HUES64 (cell line): ENCODE data around the gene CASKIN2. TPM values are rescaled to one million over a fixed set of nuclear protein-coding genes. Genes with fewer than 3 reads are reported as not detected.

Source experiments
- H3K27ac ChIP-seq: 2 replicates; pipeline ENCODE4 v1.7.0; 2013; ENCODE audit warnings: low read depth, low read length, inconsistent platforms
- H3K27me3 ChIP-seq: 2 replicates; pipeline ENCODE4 v1.6.1; 2013; ENCODE audit warnings: mild to moderate bottlenecking, low read length; ENCODE audit not compliant: insufficient read depth
- H3K36me3 ChIP-seq: 2 replicates; pipeline ENCODE4 v1.6.1; 2013; ENCODE audit warnings: mild to moderate bottlenecking, low read length; ENCODE audit not compliant: insufficient read depth
- H3K4me1 ChIP-seq: 2 replicates; pipeline ENCODE4 v1.6.1; 2013; ENCODE audit warnings: mild to moderate bottlenecking, low read length, moderate library complexity; ENCODE audit not compliant: insufficient read depth
- H3K4me3 ChIP-seq: 2 replicates; pipeline ENCODE4 v1.5.1; 2013; ENCODE audit warnings: mild to moderate bottlenecking, low read length, moderate library complexity
- H3K9ac ChIP-seq: 2 replicates; pipeline ENCODE4 v1.6.1; 2013; ENCODE audit warnings: mild to moderate bottlenecking, low read depth, low read length
- H3K9me3 ChIP-seq: 2 replicates; pipeline ENCODE4 v1.6.1; 2013; ENCODE audit warnings: low read depth, low read length; ENCODE audit not compliant: insufficient read depth
- WGBS: fragments of 150-250, 120-280 bp; methylation state at CpG from one replicate; pipeline ENCODE4 v1.1.7; 2013; ENCODE audit warnings: missing lambda C conversion rate; 5-methylcytosine and 5-hydroxymethylcytosine counted together
- polyA plus RNA-seq, 2 experiments: library from polyadenylated mRNA; stranded (reverse); fragments of 50-300 nt; gene quantifications; one replicate each; pipeline ENCODE4 v1.2.3, GENCODE V29; 2013

CASKIN2 gene
- 13.5 TPM for polyA plus RNA-seq (2013, experiment 1 of 2)
- 11.3 TPM for polyA plus RNA-seq (2013, experiment 2 of 2)

GRCh38 chr17:75515496-75516254 is at the start of gene CASKIN2:
Gene CASKIN2 (minus strand): TSS chr17:75515537. CDS start chr17:75513804, 1,733 bp downstream.
- peaks cover 27% of the 10 kb centered on the region for H3K36me3 ChIP-seq
- peak within 1 kb of the TSS; percentile 79 for H3K27ac ChIP-seq
- no peaks in the 10 kb centered on the region for H3K27me3 ChIP-seq
- under 1% methylated on average over 78 of the region's 78 CpGs for WGBS
- H3K9me3 ChIP-seq, result no peaks in the 10 kb centered on the region
- peak within 1 kb of the TSS; percentile 91 for H3K9ac ChIP-seq
- H3K4me1 ChIP-seq, result 0 out of 2 replicates have a peak, but pooled peaks cover 11% of the 10 kb centered on the region
- peak within 1 kb of the TSS; percentile 95 for H3K4me3 ChIP-seq

- Histone ChIP-seq H3K4me1 (no peaks in the 10 kb centered on the region), H3K9me3 (no peaks in the 10 kb centered on the region), H3K27ac (no peak overlapping the region), H3K36me3 (peaks cover 14% of the 10 kb centered on the region), H3K9ac (no peak overlapping the region), H3K27me3 (no peaks in the 10 kb centered on the region), H3K4me3 (no peak overlapping the region)
- WGBS, result 79% methylated on average over 7 of the region's 7 CpGs
Observed at GRCh38 chr17:75565066-75565465, 49.7 kb upstream of the CASKIN2 start.

- Histone ChIP-seq H3K36me3 (peaks cover 14% of the 10 kb centered on the region), H3K27ac (no peak overlapping the region), H3K4me3 (no peak overlapping the region), H3K27me3 (no peaks in the 10 kb centered on the region), H3K9me3 (no peaks in the 10 kb centered on the region), H3K4me1 (no peaks in the 10 kb centered on the region), H3K9ac (no peak overlapping the region)
- 95% methylated on average over 11 of the region's 11 CpGs for WGBS
Observed at GRCh38 chr17:75564195-75564594, 48.9 kb upstream of the CASKIN2 start.

GRCh38 chr17:75563063-75563758 is 47.9 kb upstream of the CASKIN2 start:
- 94% methylated on average over 28 of the region's 28 CpGs for WGBS

GRCh38 chr17:75561927-75562603 is 46.7 kb upstream of the CASKIN2 start:
- H3K4me1 ChIP-seq, result no peaks in the 10 kb centered on the region; the same call in 1 of the 2 replicates
- H3K27me3 ChIP-seq, result no peaks in the 10 kb centered on the region
- WGBS, result 93% methylated on average over 5 of the region's 5 CpGs
- no peak overlapping the region for H3K9ac ChIP-seq
- H3K9me3 ChIP-seq, result no peaks in the 10 kb centered on the region
- H3K36me3 ChIP-seq, result peaks cover 14% of the 10 kb centered on the region
- no peak overlapping the region for H3K4me3 ChIP-seq
- no peak overlapping the region for H3K27ac ChIP-seq

More at GRCh38 chr17:75563063-75563758, 47.9 kb upstream of the CASKIN2 start:
- Histone ChIP-seq H3K27ac (no peak overlapping the region), H3K4me3 (no peak overlapping the region), H3K9ac (no peak overlapping the region), H3K36me3 (peaks cover 14% of the 10 kb centered on the region), H3K9me3 (no peaks in the 10 kb centered on the region), H3K4me1 (no peaks in the 10 kb centered on the region), H3K27me3 (no peaks in the 10 kb centered on the region)

- Histone ChIP-seq H3K4me1 (no peaks in the 10 kb centered on the region; the same call in 1 of the 2 replicates), H3K4me3 (no peak overlapping the region), H3K9ac (no peak overlapping the region), H3K27ac (no peak overlapping the region), H3K9me3 (no peaks in the 10 kb centered on the region), H3K36me3 (peaks cover 12% of the 10 kb centered on the region), H3K27me3 (no peaks in the 10 kb centered on the region)
- WGBS, result 90% methylated on average over 8 of the region's 9 CpGs
Observed at GRCh38 chr17:75559958-75560533, 44.7 kb upstream of the CASKIN2 start.

GRCh38 chr17:75558666-75559530 is 43.6 kb upstream of the CASKIN2 start:
- Histone ChIP-seq H3K4me1 (no peaks in the 10 kb centered on the region; the same call in 1 of the 2 replicates), H3K9me3 (no peaks in the 10 kb centered on the region), H3K36me3 (peaks cover 9% of the 10 kb centered on the region), H3K4me3 (no peak overlapping the region), H3K27me3 (no peaks in the 10 kb centered on the region), H3K9ac (no peak overlapping the region), H3K27ac (no peak overlapping the region)
- 92% methylated on average over 34 of the region's 38 CpGs for WGBS

- Histone ChIP-seq H3K4me1 (no peaks in the 10 kb centered on the region; the same call in 1 of the 2 replicates), H3K36me3 (peaks cover 2% of the 10 kb centered on the region), H3K9me3 (no peaks in the 10 kb centered on the region), H3K27ac (no peak overlapping the region), H3K27me3 (no peaks in the 10 kb centered on the region), H3K9ac (no peak overlapping the region), H3K4me3 (no peak overlapping the region)
- 86% methylated on average over 18 of the region's 18 CpGs for WGBS
Observed at GRCh38 chr17:75557852-75558665, 42.7 kb upstream of the CASKIN2 start.

- Histone ChIP-seq H3K4me1 (peaks cover 6% of the 10 kb centered on the region; the same call in 1 of the 2 replicates), H3K9ac (no peak overlapping the region)
- WGBS, result 79% methylated on average over 15 of the region's 15 CpGs
Observed at GRCh38 chr17:75557075-75557851, 41.9 kb upstream of the CASKIN2 start.

More at GRCh38 chr17:75557075-75557851, 41.9 kb upstream of the CASKIN2 start:
- no peaks in the 10 kb centered on the region for H3K36me3 ChIP-seq
- H3K9me3 ChIP-seq, result no peaks in the 10 kb centered on the region
- H3K4me3 ChIP-seq, result no peak overlapping the region
- H3K27me3 ChIP-seq, result no peaks in the 10 kb centered on the region
- no peak overlapping the region for H3K27ac ChIP-seq
